Mesenchymal stem cell (in vitro differentiated cells and primary cell): ENCODE data around the gene NOG.

Experiments
- DNase-seq: peaks from one replicate; pipeline ENCODE4 v3.0.0-alpha.2; 2013
- H2AFZ ChIP-seq: one replicate; pipeline ENCODE4 v1.6.1; 2013; ENCODE audit warnings: low read depth, mild to moderate bottlenecking, control low read depth, inconsistent platforms, low read length, moderate library complexity
- H2AK5ac ChIP-seq: 2 replicates; pipeline ENCODE4 v1.6.1; 2013; ENCODE audit warnings: low read length, moderate library complexity, mild to moderate bottlenecking, inconsistent platforms; ENCODE audit not compliant: severe bottlenecking
- H2BK120ac ChIP-seq: one replicate; pipeline ENCODE4 v1.6.1; 2013; ENCODE audit warnings: low read depth, mild to moderate bottlenecking, inconsistent platforms, low read length, moderate library complexity
- H2BK12ac ChIP-seq, 2 experiments: one replicate each; pipeline ENCODE4 v1.6.1; 2013; ENCODE audit warnings: inconsistent platforms in 2 of 2, low read length in 2 of 2, mild to moderate bottlenecking in 2 of 2, moderate library complexity in 2 of 2, control low read depth in 1 of 2
- H2BK15ac ChIP-seq: one replicate; pipeline ENCODE4 v1.6.1; 2013; ENCODE audit warnings: mild to moderate bottlenecking, low read depth, inconsistent platforms; ENCODE audit not compliant: poor library complexity, severe bottlenecking
- H2BK5ac ChIP-seq: 2 replicates; pipeline ENCODE4 v1.6.1; 2013; ENCODE audit warnings: low read depth, mild to moderate bottlenecking, low read length, control low read depth, inconsistent platforms; ENCODE audit not compliant: poor library complexity, severe bottlenecking
- H3K14ac ChIP-seq, 2 experiments: one replicate each; pipeline ENCODE4 v1.6.1; 2013; ENCODE audit warnings: inconsistent platforms in 2 of 2, low read length in 2 of 2, control low read depth in 1 of 2, mild to moderate bottlenecking in 1 of 2, moderate library complexity in 1 of 2
- H3K18ac ChIP-seq, 2 experiments: one replicate each; pipeline ENCODE4 v1.6.1; 2013; ENCODE audit warnings: inconsistent platforms in 2 of 2, low read length in 2 of 2, control low read depth in 1 of 2, low read depth in 1 of 2, mild to moderate bottlenecking in 1 of 2
- H3K23ac ChIP-seq, 2 experiments: one replicate each; pipeline ENCODE4 v1.6.1; 2013; ENCODE audit warnings: inconsistent platforms in 2 of 2, low read length in 2 of 2, mild to moderate bottlenecking in 2 of 2, moderate library complexity in 2 of 2, control low read depth in 1 of 2
- H3K27ac ChIP-seq: 2 replicates; pipeline ENCODE4 v1.5.1; 2013; ENCODE audit warnings: mild to moderate bottlenecking, moderate library complexity, low read length, control low read depth, inconsistent platforms; ENCODE audit not compliant: poor library complexity, severe bottlenecking
- H3K27me3 ChIP-seq, 2 experiments: 2 replicates each; pipeline versions ENCODE4 v1.6.1 to v1.7.0; 2013; ENCODE audit warnings: low read length in 2 of 2, mild to moderate bottlenecking in 2 of 2, moderate library complexity in 2 of 2, control low read depth in 1 of 2, inconsistent platforms in 1 of 2; ENCODE audit not compliant: control insufficient read depth in 1 of 2, insufficient read depth in 1 of 2
- H3K36me3 ChIP-seq, 2 experiments: 2 replicates each; pipeline versions ENCODE4 v1.6.1 to v1.7.0; 2013; ENCODE audit warnings: low read length in 2 of 2, control low read depth in 1 of 2, inconsistent platforms in 1 of 2, low read depth in 1 of 2, mild to moderate bottlenecking in 1 of 2; ENCODE audit not compliant: insufficient read depth in 2 of 2, control insufficient read depth in 1 of 2
- H3K4ac ChIP-seq, 2 experiments: one replicate each; pipeline ENCODE4 v1.6.1; 2013; ENCODE audit warnings: inconsistent platforms in 2 of 2, low read length in 2 of 2, mild to moderate bottlenecking in 2 of 2, moderate library complexity in 2 of 2, control low read depth in 1 of 2, low read depth in 1 of 2
- H3K4me1 ChIP-seq: 2 replicates; pipeline ENCODE4 v1.6.1; 2013; ENCODE audit warnings: low read depth, low read length, control low read depth; ENCODE audit not compliant: control insufficient read depth, insufficient read depth
- H3K4me2 ChIP-seq: 2 replicates; pipeline ENCODE4 v1.6.1; 2013; ENCODE audit warnings: low read length, mild to moderate bottlenecking, inconsistent platforms; ENCODE audit not compliant: poor library complexity, severe bottlenecking
- H3K4me3 ChIP-seq, 2 experiments: 2 replicates each; pipeline versions ENCODE4 v1.5.1 to v1.7.0; 2013; ENCODE audit warnings: low read length in 2 of 2, mild to moderate bottlenecking in 2 of 2, control low read depth in 1 of 2, low read depth in 1 of 2; ENCODE audit not compliant: insufficient read depth in 1 of 2
- H3K79me1 ChIP-seq: replicated peaks from 2 replicates; pipeline ENCODE4 v1.6.1; 2013; ENCODE audit warnings: mild to moderate bottlenecking, control low read depth, low read length, inconsistent platforms; ENCODE audit not compliant: poor library complexity, severe bottlenecking
- H3K9ac ChIP-seq: 2 replicates; pipeline ENCODE4 v1.7.0; 2013; ENCODE audit warnings: mild to moderate bottlenecking, low read length, moderate library complexity
- H3K9me3 ChIP-seq: 2 replicates; pipeline ENCODE4 v1.7.0; 2013; ENCODE audit warnings: mild to moderate bottlenecking, low read length; ENCODE audit not compliant: control insufficient read depth
- H4K8ac ChIP-seq: one replicate; pipeline ENCODE4 v1.6.1; 2013; ENCODE audit warnings: inconsistent platforms, mild to moderate bottlenecking, low read length, moderate library complexity
- H4K91ac ChIP-seq: one replicate; pipeline ENCODE4 v1.6.1; 2013; ENCODE audit warnings: mild to moderate bottlenecking, low read length, inconsistent platforms
- WGBS: methylation state at CpG from one replicate; pipeline ENCODE4 v1.1.7; 2013; ENCODE audit warnings: mixed read lengths; 5-methylcytosine and 5-hydroxymethylcytosine counted together

The NOG gene

DNA sequence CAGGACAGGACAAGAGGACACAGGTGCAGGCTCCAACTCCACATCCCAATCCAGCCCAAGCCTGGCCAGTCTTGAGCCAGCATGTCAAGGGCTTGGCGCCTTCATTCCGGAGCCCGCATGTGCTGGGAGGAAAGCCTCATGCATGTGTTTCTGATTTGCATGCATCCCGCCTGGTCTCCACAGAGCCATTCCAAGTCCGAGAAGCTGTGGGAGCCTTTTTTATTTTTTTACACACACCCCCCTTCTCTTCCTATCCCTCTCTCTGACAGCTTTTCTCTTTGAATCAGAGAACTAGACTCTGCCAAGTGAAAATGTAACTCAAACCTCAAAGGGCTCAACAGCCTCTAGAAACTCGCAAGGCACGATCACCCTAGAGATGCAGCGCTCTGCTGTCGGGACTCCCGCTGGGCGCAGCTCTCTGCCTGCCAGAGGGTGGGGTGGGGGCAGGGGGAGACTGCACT lies 45.1 kb downstream of the NOG start:
- H4K8ac ChIP-seq, result no peak overlapping the region
- no peak overlapping the region for H2BK120ac ChIP-seq
- H2AK5ac ChIP-seq, result no peak overlapping the region
- H3K18ac ChIP-seq, result no peak overlapping the region
- H3K36me3 ChIP-seq, result no peaks in the 10 kb centered on the region
- H3K27me3 ChIP-seq, result peaks cover 15 to 56% of the 10 kb centered on the region in 2 experiments
- no peak overlapping the region for H3K23ac ChIP-seq
- no peak overlapping the region for H4K91ac ChIP-seq
- H3K4me2 ChIP-seq, result no peak overlapping the region
- no peaks in the 10 kb centered on the region for H3K9me3 ChIP-seq
- H3K27ac ChIP-seq, result no peak overlapping the region
- H3K4me1 ChIP-seq, result no peaks in the 10 kb centered on the region
- H2BK12ac ChIP-seq, result no peak overlapping the region
- no peak overlapping the region for H3K4me3 ChIP-seq
- no peak overlapping the region for H3K9ac ChIP-seq
- no peak overlapping the region for H2AFZ ChIP-seq
- no peak overlapping the region for H3K14ac ChIP-seq
- H2BK15ac ChIP-seq, result no peak overlapping the region
- no peak overlapping the region for H3K4ac ChIP-seq
- DNase-seq, result no peak
- 83% methylated on average over 11 of the region's 11 CpGs for WGBS
- no peak overlapping the region for H2BK5ac ChIP-seq
- H3K79me1 ChIP-seq, result no peaks in the 10 kb centered on the region

DNA sequence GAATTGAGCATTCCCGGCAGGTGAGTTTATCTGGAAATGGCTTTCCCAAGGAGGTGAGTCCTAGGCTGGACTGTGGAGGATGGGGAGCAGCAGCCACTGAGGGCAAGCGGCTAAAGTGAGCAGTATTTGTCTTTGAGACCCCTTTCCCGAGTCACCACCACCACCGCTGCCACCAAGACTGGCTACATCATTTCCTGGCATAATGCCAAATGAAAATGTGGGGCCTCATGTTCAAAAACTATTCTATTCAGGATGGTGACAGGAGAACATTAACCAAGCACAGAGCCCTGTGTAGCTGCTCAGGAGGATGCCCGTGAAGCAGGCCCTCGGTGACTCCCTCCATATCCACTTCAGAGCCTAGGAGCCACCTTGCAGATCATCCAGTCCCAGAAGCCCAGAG lies 46.0 kb downstream of the NOG start:
- Histone ChIP-seq H2AK5ac (no peak overlapping the region), H2BK5ac (no peak overlapping the region), H3K4me1 (no peaks in the 10 kb centered on the region), H3K9me3 (no peaks in the 10 kb centered on the region), H2BK15ac (no peak overlapping the region), H3K23ac (no peak overlapping the region), H3K27me3 (peaks cover 15 to 56% of the 10 kb centered on the region in 2 experiments), H3K9ac (no peak overlapping the region), H3K79me1 (no peaks in the 10 kb centered on the region), H3K4ac (no peak overlapping the region), H2BK120ac (no peak overlapping the region), H3K27ac (no peak overlapping the region), H4K91ac (no peak overlapping the region), H2BK12ac (no peak overlapping the region), H3K4me2 (no peak overlapping the region), H3K4me3 (no peak overlapping the region), H4K8ac (no peak overlapping the region), H2AFZ (no peak overlapping the region), H3K14ac (no peak overlapping the region), H3K36me3 (no peaks in the 10 kb centered on the region), H3K18ac (no peak overlapping the region)
- no peak for DNase-seq
- WGBS, result 91% methylated on average over 6 of the region's 6 CpGs

DNA sequence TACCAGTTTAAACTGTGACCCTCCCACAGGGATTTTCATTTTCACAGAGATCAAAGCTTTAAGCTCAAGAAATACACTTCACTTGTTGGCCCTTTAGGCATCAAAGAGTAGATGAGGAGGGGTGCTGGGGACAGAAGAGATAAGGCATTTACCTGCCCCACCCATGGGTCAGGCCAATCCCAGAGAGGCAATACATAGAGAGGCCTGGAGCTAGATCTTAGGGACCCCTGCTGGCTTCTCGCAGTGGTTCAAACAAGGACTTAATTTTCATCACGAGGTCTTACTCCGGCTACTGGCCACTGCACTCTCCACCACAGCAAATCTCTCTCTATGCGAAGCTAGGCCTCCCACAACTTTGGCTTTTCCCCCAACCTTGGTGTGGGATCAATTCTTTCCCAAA lies 46.6 kb downstream of the NOG start:
- no peak for DNase-seq

DNA sequence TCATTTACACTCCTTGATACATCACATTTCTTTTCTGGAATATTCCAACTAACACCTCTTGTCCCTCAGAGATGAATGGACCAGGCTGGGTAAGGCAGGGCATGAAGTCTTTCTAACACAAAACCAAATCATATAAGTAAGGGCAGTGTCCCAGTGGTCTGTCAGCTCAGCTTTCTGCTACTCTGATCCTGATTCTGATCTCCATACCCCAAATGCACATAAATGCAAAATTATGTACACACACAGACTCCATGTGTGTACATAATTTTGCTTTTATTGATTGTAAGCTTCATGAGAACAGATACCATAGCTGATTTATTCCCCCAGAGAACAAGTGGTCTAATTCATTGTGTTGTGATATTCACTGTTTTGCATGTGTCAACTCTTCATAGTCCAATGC lies 47.9 kb downstream of the NOG start:
- Histone ChIP-seq H2AK5ac (no peak overlapping the region), H3K9ac (no peak overlapping the region), H3K4me1 (no peaks in the 10 kb centered on the region), H4K91ac (no peak overlapping the region), H3K79me1 (no peaks in the 10 kb centered on the region), H2BK120ac (no peak overlapping the region), H3K9me3 (no peaks in the 10 kb centered on the region), H2BK15ac (no peak overlapping the region), H3K14ac (no peak overlapping the region), H3K4me3 (no peak overlapping the region), H3K27ac (no peak overlapping the region), H3K23ac (no peak overlapping the region), H2BK5ac (no peak overlapping the region), H3K18ac (no peak overlapping the region), H3K27me3 (peaks cover 14 to 61% of the 10 kb centered on the region in 2 experiments), H3K4ac (no peak overlapping the region), H2BK12ac (no peak overlapping the region), H4K8ac (no peak overlapping the region), H3K4me2 (no peak overlapping the region), H2AFZ (no peak overlapping the region), H3K36me3 (no peaks in the 10 kb centered on the region)
- no peak for DNase-seq

More for the DNA sequence above, 46.6 kb downstream of the NOG start:
- Histone ChIP-seq H3K36me3 (no peaks in the 10 kb centered on the region), H3K79me1 (no peaks in the 10 kb centered on the region), H3K4me1 (no peaks in the 10 kb centered on the region), H3K27ac (no peak overlapping the region), H3K27me3 (peaks cover 15 to 60% of the 10 kb centered on the region in 2 experiments), H3K4ac (no peak overlapping the region), H2AFZ (no peak overlapping the region), H3K4me2 (no peak overlapping the region), H2BK120ac (no peak overlapping the region), H3K9me3 (no peaks in the 10 kb centered on the region), H3K23ac (no peak overlapping the region), H2BK15ac (no peak overlapping the region), H2BK5ac (no peak overlapping the region), H3K18ac (no peak overlapping the region), H3K9ac (no peak overlapping the region), H3K4me3 (no peak overlapping the region), H2AK5ac (no peak overlapping the region), H3K14ac (no peak overlapping the region), H4K91ac (no peak overlapping the region), H2BK12ac (no peak overlapping the region), H4K8ac (no peak overlapping the region)
- WGBS, result 47% methylated on average over 4 of the region's 4 CpGs
